Measurements from ENCODE around the gene VAC14.
"Not testable (repeated sequence)": the region's sequence is repeated elsewhere in the genome, so short reads cannot be mapped to it uniquely, and the experiment has no call there.

The VAC14 gene

GRCh38 chr16:70681382-70682238 lies 119.3 kb downstream of the VAC14 start:
- no peak for DNase-seq (ENCODE audit: low read depth in 2 of 2)

- no peak for DNase-seq (ENCODE audit: low read depth in 2 of 2)
Observed at GRCh38 chr16:70680495-70681381, 120.2 kb downstream of the VAC14 start.

- DNase-seq (ENCODE audit: low read depth in 2 of 2): no peak
Observed at GRCh38 chr16:70679671-70680494, 121.1 kb downstream of the VAC14 start.

GRCh38 chr16:70678898-70679670 lies 121.9 kb downstream of the VAC14 start:
- DNase-seq (ENCODE audit: low read depth in 2 of 2): no peak

- DNase-seq (ENCODE audit: low read depth in 2 of 2): no peak
Observed at GRCh38 chr16:70678121-70678897, 122.6 kb downstream of the VAC14 start.

- no peak for DNase-seq (ENCODE audit: low read depth in 2 of 2)
Observed at GRCh38 chr16:70677499-70678120, 123.3 kb downstream of the VAC14 start.

GRCh38 chr16:70676675-70677498 lies 124.1 kb downstream of the VAC14 start:
- no peak for DNase-seq (ENCODE audit: low read depth in 2 of 2)

- DNase-seq (ENCODE audit: low read depth in 2 of 2): no peak
Observed at GRCh38 chr16:70675851-70676513, 125.0 kb downstream of the VAC14 start.

- no peak for DNase-seq (ENCODE audit: low read depth in 2 of 2)
Observed at GRCh38 chr16:70674221-70675014, 126.5 kb downstream of the VAC14 start.

- not testable (repeated sequence) for DNase-seq (ENCODE audit: low read depth in 2 of 2)
Observed at GRCh38 chr16:70670938-70671337, 130.0 kb downstream of the VAC14 start.

- DNase-seq (ENCODE audit: low read depth in 2 of 2): no peak
Observed at GRCh38 chr16:70670175-70670574, 130.8 kb downstream of the VAC14 start.

GRCh38 chr16:70665806-70666735 lies 134.9 kb downstream of the VAC14 start:
- DNase-seq (ENCODE audit: low read depth in 2 of 2): no peak

- no peak for DNase-seq (ENCODE audit: low read depth in 2 of 2)
Observed at GRCh38 chr16:70665113-70665694, 135.8 kb downstream of the VAC14 start.

- no peak for DNase-seq (ENCODE audit: low read depth in 2 of 2)
Observed at GRCh38 chr16:70664325-70665112, 136.4 kb downstream of the VAC14 start.

Measured in stimulated activated CD4-positive, alpha-beta T cell treated with anti-CD3 and anti-CD28 coated beads, Interleukin-1b, Interleukin-23, amount 100 ng/mL, for 4 hours (primary cell).